Pons (tissue), 1 donor: Measurements from ENCODE around the gene COX19.

ENCODE experiments used
- DNase-seq: peaks from one replicate; pipeline ENCODE4 v3.0.0-alpha.2; 2016; ENCODE audit warnings: low spot score

The COX19 gene

GRCh38 chr7:991729-992656, 16.6 kb upstream of the COX19 start:
- DNase-seq, result no peak

- DNase-seq, result no peak
These were observed 15.8 kb upstream of the COX19 start for GRCh38 chr7:990933-991728.

- no peak for DNase-seq
These were observed 15.1 kb upstream of the COX19 start for GRCh38 chr7:990352-990932.

- no peak for DNase-seq
These were observed 13.7 kb upstream of the COX19 start for GRCh38 chr7:988963-989529.

GRCh38 chr7:988426-988911, 13.1 kb upstream of the COX19 start:
- no peak for DNase-seq

GRCh38 chr7:987909-988308, 12.6 kb upstream of the COX19 start:
- DNase-seq, result no peak

GRCh38 chr7:986766-987751, 11.7 kb upstream of the COX19 start:
- no peak for DNase-seq

- DNase-seq, result no peak
These were observed 10.8 kb upstream of the COX19 start for GRCh38 chr7:985915-986741.

- DNase-seq, result no peak
These were observed 9.7 kb upstream of the COX19 start for GRCh38 chr7:985127-985416.

- no peak for DNase-seq
These were observed 9.2 kb upstream of the COX19 start for GRCh38 chr7:984361-985126.

GRCh38 chr7:983616-984071, 8.3 kb upstream of the COX19 start:
- DNase-seq, result no peak

- DNase-seq, result no peak
These were observed 7.8 kb upstream of the COX19 start, which contains the start of gene CYP2W1 for GRCh38 chr7:983004-983615. Gene CYP2W1 (plus strand): TSS chr7:983181. CDS start chr7:983212, 31 bp downstream.

- no peak for DNase-seq
These were observed 7.2 kb upstream of the COX19 start for GRCh38 chr7:982511-983003.

- DNase-seq, result no peak
These were observed 6.6 kb upstream of the COX19 start for GRCh38 chr7:981793-982510.

- no peak for DNase-seq
These were observed 4.7 kb upstream of the COX19 start for GRCh38 chr7:979886-980571.

GRCh38 chr7:979151-979550, 3.8 kb upstream of the COX19 start:
- no peak for DNase-seq

GRCh38 chr7:978416-979091, 3.2 kb upstream of the COX19 start:
- no peak for DNase-seq
